Ascending aorta (tissue), 2 donors: ENCODE results near the gene SALL4. TPM values are rescaled to one million over a fixed set of nuclear protein-coding genes. Genes with fewer than 3 reads are reported as not detected.

Source experiments
- DNase-seq, 2 donors: peaks; one replicate each; pipeline ENCODE4 v3.0.0-alpha.2; 2019; ENCODE audit warnings: low spot score in 2 of 2
- H3K27ac ChIP-seq, 2 donors: fragments of 200-600 bp; sonication (generic); one replicate each; pipeline ENCODE4 v1.5.1; 2016 to 2017; ENCODE audit warnings: mild to moderate bottlenecking in 1 of 2
- H3K27me3 ChIP-seq: fragments of 200-600 bp; sonication (generic); one replicate; pipeline ENCODE4 v1.5.1; 2017
- H3K36me3 ChIP-seq, 2 donors: fragments of 200-600 bp; sonication (generic); one replicate each; pipeline ENCODE4 v1.5.1; 2016
- H3K4me1 ChIP-seq, 2 donors: fragments of 200-600 bp; sonication (generic); one replicate each; pipeline ENCODE4 v1.5.1; 2016 to 2017; ENCODE audit warnings: mild to moderate bottlenecking in 1 of 2
- H3K4me3 ChIP-seq, 2 donors: fragments of 200-600 bp; sonication (generic); one replicate each; pipeline ENCODE4 v1.5.1; 2016 to 2017; ENCODE audit warnings: mild to moderate bottlenecking in 1 of 2
- H3K9me3 ChIP-seq, 2 donors: fragments of 200-600 bp; sonication (generic); one replicate each; pipeline ENCODE4 v1.5.1; 2016
- CTCF ChIP-seq, 3 experiments: fragments of 200-600 bp in 2 of 3; fragments of 450-650 bp in 1 of 3; sonication (generic) in 2 of 3; IDR thresholded peaks; one replicate each; pipeline ENCODE4 v1.5.1; 2016 to 2019; ENCODE audit warnings: antibody characterized with exemption in 3 of 3, mild to moderate bottlenecking in 1 of 3, moderate library complexity in 1 of 3
- intact Hi-C: fragments of 100-400 bp; cut with DNase I; formaldehyde crosslinking; loops from one replicate; pipeline ENCODE4 v1.15.1; 2023
- total RNA-seq: library from RNA; depleted of rRNA; stranded (reverse); fragments of >200 nt; gene quantifications from one replicate; pipeline ENCODE4 v1.1.0, GENCODE V29; 2016

Gene SALL4
- total RNA-seq, 1 donor from 2014 or later = not detected

DNA sequence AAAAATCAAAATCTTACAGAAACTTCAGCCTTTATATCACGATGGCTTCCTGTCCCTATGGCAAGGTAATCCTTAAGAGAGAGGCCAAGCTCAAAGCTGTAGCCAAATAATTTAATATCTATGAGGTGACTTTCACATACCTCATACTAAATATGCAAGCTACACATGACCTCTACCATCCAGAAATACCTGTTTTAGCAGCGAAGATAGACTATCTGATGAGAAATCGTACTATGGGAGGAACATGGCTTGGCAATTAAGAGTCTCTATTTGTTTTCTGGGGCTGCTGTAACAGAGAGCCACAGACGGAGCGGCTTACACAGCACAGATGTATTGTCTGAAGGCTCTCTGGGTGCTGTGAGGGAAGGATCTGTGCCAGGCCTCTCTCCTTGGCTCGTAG, 31.0 kb upstream of the SALL4 start:
- no peaks in the 10 kb centered on the region for H3K4me1 ChIP-seq
- H3K4me3 ChIP-seq = no peak overlapping the region
- no peak overlapping the region for H3K27ac ChIP-seq
- no peak for TF ChIP-seq CTCF (IDR thresholded peaks at IDR 0.05)
- H3K36me3 ChIP-seq = no peaks in the 10 kb centered on the region
- intact Hi-C loops = no loop called here
- H3K9me3 ChIP-seq = no peaks in the 10 kb centered on the region
- no peak for DNase-seq
- no peaks in the 10 kb centered on the region for H3K27me3 ChIP-seq

DNA sequence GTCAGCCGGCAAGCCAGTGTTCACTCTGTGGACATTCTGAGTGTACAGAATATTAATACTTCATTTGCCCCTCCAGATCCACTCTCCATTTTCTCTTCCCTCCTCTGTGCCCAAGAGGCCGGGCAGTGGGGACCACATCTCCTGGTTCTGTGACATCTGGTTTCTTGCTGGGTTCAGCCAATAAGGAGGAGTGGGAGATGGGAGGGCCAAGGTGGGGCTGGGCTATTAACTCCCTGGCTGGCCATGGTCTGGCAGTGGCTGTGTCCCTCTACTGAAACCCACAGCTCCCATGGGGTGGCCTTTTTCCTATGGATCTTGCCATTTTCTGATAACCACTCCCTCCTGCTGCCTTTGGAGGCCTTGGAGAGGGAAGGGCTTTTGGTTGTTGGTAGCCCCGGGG, 30.0 kb upstream of the SALL4 start:
- no peaks in the 10 kb centered on the region for H3K9me3 ChIP-seq
- no peaks in the 10 kb centered on the region for H3K27me3 ChIP-seq
- no peak for DNase-seq
- no peak overlapping the region for H3K27ac ChIP-seq
- H3K36me3 ChIP-seq = no peaks in the 10 kb centered on the region
- intact Hi-C loops = no loop called here
- H3K4me3 ChIP-seq = no peak overlapping the region
- no peak for TF ChIP-seq CTCF (IDR thresholded peaks at IDR 0.05)
- H3K4me1 ChIP-seq = no peaks in the 10 kb centered on the region

DNA sequence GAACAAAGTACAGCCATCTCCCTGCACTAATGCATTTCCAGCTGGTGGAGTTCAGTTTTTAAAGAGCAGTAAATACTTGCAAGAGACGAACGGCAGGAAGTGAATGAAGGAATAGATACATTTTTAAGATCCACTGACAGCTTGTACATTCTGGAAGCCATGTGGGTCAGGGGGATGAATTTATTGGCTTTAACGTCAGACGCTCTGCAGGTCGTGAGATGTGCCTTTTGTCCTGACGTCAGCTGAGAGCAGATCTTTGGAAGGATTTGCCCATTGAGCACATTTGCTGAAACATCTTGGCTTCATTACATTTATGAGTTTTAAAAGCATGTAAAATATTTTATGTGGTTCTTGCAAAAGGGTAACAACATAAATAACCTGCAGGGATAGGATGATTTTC, 29.5 kb upstream of the SALL4 start:
- H3K27ac ChIP-seq = no peak overlapping the region
- H3K9me3 ChIP-seq = no peaks in the 10 kb centered on the region
- H3K4me1 ChIP-seq = no peaks in the 10 kb centered on the region
- intact Hi-C loops = no loop called here
- no peak overlapping the region for H3K4me3 ChIP-seq
- no peaks in the 10 kb centered on the region for H3K36me3 ChIP-seq
- no peaks in the 10 kb centered on the region for H3K27me3 ChIP-seq
- DNase-seq = no peak
- no peak for TF ChIP-seq CTCF (IDR thresholded peaks at IDR 0.05)

GRCh38 chr20:51830538-51830937, 28.2 kb upstream of the SALL4 start:
- Histone ChIP-seq H3K36me3 (no peaks in the 10 kb centered on the region), H3K9me3 (no peaks in the 10 kb centered on the region), H3K4me1 (no peaks in the 10 kb centered on the region), H3K27ac (no peak overlapping the region), H3K27me3 (no peaks in the 10 kb centered on the region), H3K4me3 (no peak overlapping the region)
- TF ChIP-seq CTCF (IDR thresholded peaks at IDR 0.05) = no peak
- DNase-seq = no peak
- intact Hi-C loops = no loop called here

- no peaks in the 10 kb centered on the region for H3K36me3 ChIP-seq
- DNase-seq = no peak
- H3K9me3 ChIP-seq = no peaks in the 10 kb centered on the region
- H3K4me3 ChIP-seq = no peak overlapping the region
- H3K4me1 ChIP-seq = no peaks in the 10 kb centered on the region
- H3K27me3 ChIP-seq = no peaks in the 10 kb centered on the region
- TF ChIP-seq CTCF (IDR thresholded peaks at IDR 0.05) = no peak
- intact Hi-C loops = no loop called here
- no peak overlapping the region for H3K27ac ChIP-seq
These were observed 26.4 kb upstream of the SALL4 start for GRCh38 chr20:51828762-51829161.

DNA sequence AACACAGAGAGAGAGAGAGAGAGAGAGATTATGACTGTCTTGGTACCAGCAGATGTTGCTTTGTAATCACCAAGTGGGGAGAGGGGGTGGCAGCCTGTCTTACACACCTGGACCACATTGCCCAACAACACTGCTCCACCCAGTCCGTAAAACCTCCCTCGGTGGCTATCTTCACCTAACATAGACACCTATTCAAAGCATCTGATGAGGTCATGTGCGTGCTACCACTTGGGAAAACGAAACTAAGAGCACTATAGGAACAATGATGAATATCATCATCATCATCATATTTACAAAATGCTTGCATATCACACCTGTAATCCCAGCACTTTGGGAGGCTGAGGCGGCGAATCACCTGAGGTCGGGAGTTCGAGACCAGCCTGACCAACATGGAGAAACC, 24.1 kb upstream of the SALL4 start:
- Histone ChIP-seq H3K4me3 (no peak overlapping the region), H3K27me3 (no peaks in the 10 kb centered on the region)
- no peak for DNase-seq

More for the DNA sequence above, 24.1 kb upstream of the SALL4 start:
- no peak for TF ChIP-seq CTCF (IDR thresholded peaks at IDR 0.05)
- Histone ChIP-seq H3K27ac (no peak overlapping the region), H3K9me3 (no peaks in the 10 kb centered on the region), H3K36me3 (no peaks in the 10 kb centered on the region), H3K4me1 (no peaks in the 10 kb centered on the region)
- intact Hi-C loops = no loop called here
